SH-SY5Y (cell line): ENCODE results near the gene ST6GAL2.

Experiments
- GATA2 ChIP-seq: IDR thresholded peaks from 2 replicates; pipeline ENCODE4 v1.6.1; 2011; ENCODE audit warnings: mild to moderate bottlenecking, low read depth, low read length
- GATA3 ChIP-seq: IDR thresholded peaks from 2 replicates; pipeline ENCODE4 v1.6.1; 2011; ENCODE audit warnings: low read depth, mild to moderate bottlenecking, low read length, moderate library complexity

- TF ChIP-seq GATA2, result no peak
- no peak for TF ChIP-seq GATA3
Observed at GRCh38 chr2:106878206-106878605, 7.8 kb downstream of the ST6GAL2 start.
